Astrocyte (in vitro differentiated cells and primary cell): ENCODE data around the gene C2. TPM values are rescaled to one million over a fixed set of nuclear protein-coding genes. Genes with fewer than 3 reads are reported as not detected.

Source experiments
- DNase-seq: peaks from one replicate; pipeline ENCODE4 v3.0.0-alpha.2; 2010; ENCODE audit warnings: low read depth
- FAIRE-seq: peaks from 2 replicates; lab custom pipeline; 2011; peaks lifted over from hg19 to GRCh38; lab: Jason Lieb, UNC
- H2AFZ ChIP-seq: 2 replicates; pipeline ENCODE4 v1.6.0; 2012; ENCODE audit warnings: low read depth, low read length, inconsistent platforms
- H3K27ac ChIP-seq: 2 replicates; pipeline ENCODE4 v1.5.1; 2011; ENCODE audit warnings: low read depth, low read length, inconsistent platforms
- H3K27me3 ChIP-seq: 2 replicates; pipeline ENCODE4 v1.6.0; 2011; ENCODE audit warnings: low read length, inconsistent platforms; ENCODE audit not compliant: insufficient read depth
- H3K36me3 ChIP-seq: 2 replicates; pipeline ENCODE4 v1.5.1; 2011; ENCODE audit warnings: low read length, inconsistent platforms; ENCODE audit not compliant: insufficient read depth
- H3K4me1 ChIP-seq: 2 replicates; pipeline ENCODE4 v1.5.1; 2011; ENCODE audit warnings: low read length, inconsistent platforms; ENCODE audit not compliant: insufficient read depth
- H3K4me2 ChIP-seq: 2 replicates; pipeline ENCODE4 v1.6.0; 2012; ENCODE audit warnings: low read length, inconsistent platforms
- H3K4me3 ChIP-seq: 2 replicates; pipeline ENCODE4 v1.5.1; 2011; ENCODE audit warnings: low read depth, mild to moderate bottlenecking, low read length, inconsistent platforms; ENCODE audit not compliant: insufficient read depth
- H3K79me2 ChIP-seq: 2 replicates; pipeline ENCODE4 v1.6.0; 2012; ENCODE audit warnings: mild to moderate bottlenecking, low read length, inconsistent platforms; ENCODE audit not compliant: insufficient read depth
- H3K9ac ChIP-seq: 2 replicates; pipeline ENCODE4 v1.6.0; 2012; ENCODE audit warnings: mild to moderate bottlenecking, low read length, inconsistent platforms
- H3K9me3 ChIP-seq: 2 replicates; pipeline ENCODE4 v1.5.1; 2012; ENCODE audit warnings: low read depth, mild to moderate bottlenecking, low read length, inconsistent platforms; ENCODE audit not compliant: insufficient read depth
- H4K20me1 ChIP-seq: 2 replicates; pipeline ENCODE4 v1.6.0; 2012; ENCODE audit warnings: low read length, inconsistent platforms; ENCODE audit not compliant: insufficient read depth
- H3K27ac Mint-ChIP-seq: one replicate; pipeline ENCODE4 v1.8.0; 2021; ENCODE audit warnings: mild to moderate bottlenecking, mixed read lengths; ENCODE audit not compliant: unreplicated experiment
- H3K27me3 Mint-ChIP-seq: one replicate; pipeline ENCODE4 v1.8.0; 2021; ENCODE audit warnings: low read depth, mixed read lengths; ENCODE audit not compliant: unreplicated experiment
- H3K36me3 Mint-ChIP-seq: one replicate; pipeline ENCODE4 v1.8.0; 2021; ENCODE audit warnings: low read depth, mixed read lengths; ENCODE audit not compliant: unreplicated experiment
- H3K4me1 Mint-ChIP-seq: one replicate; pipeline ENCODE4 v1.8.0; 2021; ENCODE audit warnings: low read depth, mixed read lengths; ENCODE audit not compliant: unreplicated experiment
- H3K4me3 Mint-ChIP-seq: one replicate; pipeline ENCODE4 v1.8.0; 2021; ENCODE audit warnings: mild to moderate bottlenecking, moderate library complexity, mixed read lengths; ENCODE audit not compliant: unreplicated experiment
- H3K9me3 Mint-ChIP-seq: one replicate; pipeline ENCODE4 v1.8.0; 2021; ENCODE audit warnings: mild to moderate bottlenecking, mixed read lengths; ENCODE audit not compliant: unreplicated experiment
- EZH2 ChIP-seq: IDR thresholded peaks from 2 replicates; pipeline ENCODE4 v1.6.1; 2012; ENCODE audit warnings: mild to moderate bottlenecking, low read length, inconsistent platforms; ENCODE audit not compliant: insufficient read depth
- total RNA-seq: library from RNA; stranded (reverse); gene quantifications from 2 replicates; pipeline ENCODE4 v1.2.1, GENCODE V29; 2021
- TF ChIP-seq, protein P1 (sequence below): IDR thresholded peaks from 2 replicates; pipeline ENCODE4 v1.5.1; 2011; ENCODE audit warnings: low read depth, mild to moderate bottlenecking, inconsistent platforms, low read length, moderate library complexity; ENCODE audit not compliant: insufficient read depth

The C2 gene
- total RNA-seq, 1 donor from 2014 or later: 0.20 TPM

DNA sequence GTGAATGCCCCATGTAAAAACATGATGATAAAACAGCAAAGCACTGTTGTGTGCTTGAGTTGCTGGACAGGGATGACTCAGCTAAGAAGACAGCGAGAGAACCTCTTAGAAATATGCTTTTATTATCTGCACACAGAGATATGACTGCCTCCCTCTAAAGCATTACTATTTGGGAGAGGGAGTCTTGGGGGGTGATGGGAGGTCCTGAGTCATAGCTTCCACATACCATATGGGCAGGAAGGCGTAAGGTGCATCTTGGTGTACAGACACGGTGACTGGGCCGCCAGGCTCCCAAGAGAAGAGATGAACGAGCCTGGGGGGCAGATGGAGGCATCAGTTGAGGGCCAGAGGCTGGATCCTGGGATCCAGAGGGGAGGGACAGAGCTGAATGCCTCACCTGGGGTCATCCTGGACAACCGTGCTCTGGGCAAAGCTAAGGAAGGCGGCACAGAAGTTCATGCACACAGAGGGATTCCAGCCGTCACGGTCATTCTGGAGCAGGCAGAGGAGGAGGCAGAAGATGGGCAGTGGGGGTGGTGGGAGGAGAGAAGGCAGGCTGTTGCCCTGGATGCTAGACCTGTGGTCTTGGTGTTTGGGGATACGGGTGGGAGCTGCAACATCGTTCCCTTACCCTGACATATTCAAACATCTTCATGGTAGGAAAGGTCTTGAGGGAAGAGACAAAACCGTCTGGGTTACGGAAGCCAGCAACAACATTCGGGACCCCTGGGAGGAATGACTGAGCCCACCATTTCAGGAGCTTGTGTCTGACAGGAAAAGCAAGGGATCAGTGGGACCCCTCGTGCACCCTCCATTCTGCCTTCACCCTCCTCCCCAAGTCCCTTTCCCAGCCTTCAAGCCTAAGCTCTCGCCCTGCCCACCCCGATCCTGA, 42.4 kb downstream of the C2 start:
- Histone ChIP-seq H3K27ac (peak overlapping the region; percentile 92), H3K79me2 (peaks cover 49% of the 10 kb centered on the region), H2AFZ (no peak overlapping the region), H3K27me3 (no peaks in the 10 kb centered on the region), H3K9ac (peak overlapping the region; percentile 90), H3K9me3 (no peaks in the 10 kb centered on the region), H3K4me1 (peaks cover 35% of the 10 kb centered on the region), H4K20me1 (peaks cover 15% of the 10 kb centered on the region), H3K4me3 (no peak overlapping the region), H3K36me3 (peaks cover 15% of the 10 kb centered on the region), H3K4me2 (peak overlapping the region; percentile 99)
- H3K27me3 Mint-ChIP-seq: no peaks in the 10 kb centered on the region
- H3K27ac Mint-ChIP-seq: peak overlapping the region; percentile 55
- peaks cover 20% of the 10 kb centered on the region for H3K4me1 Mint-ChIP-seq
- no peaks in the 10 kb centered on the region for H3K9me3 Mint-ChIP-seq
- TF ChIP-seq, protein P1, sequence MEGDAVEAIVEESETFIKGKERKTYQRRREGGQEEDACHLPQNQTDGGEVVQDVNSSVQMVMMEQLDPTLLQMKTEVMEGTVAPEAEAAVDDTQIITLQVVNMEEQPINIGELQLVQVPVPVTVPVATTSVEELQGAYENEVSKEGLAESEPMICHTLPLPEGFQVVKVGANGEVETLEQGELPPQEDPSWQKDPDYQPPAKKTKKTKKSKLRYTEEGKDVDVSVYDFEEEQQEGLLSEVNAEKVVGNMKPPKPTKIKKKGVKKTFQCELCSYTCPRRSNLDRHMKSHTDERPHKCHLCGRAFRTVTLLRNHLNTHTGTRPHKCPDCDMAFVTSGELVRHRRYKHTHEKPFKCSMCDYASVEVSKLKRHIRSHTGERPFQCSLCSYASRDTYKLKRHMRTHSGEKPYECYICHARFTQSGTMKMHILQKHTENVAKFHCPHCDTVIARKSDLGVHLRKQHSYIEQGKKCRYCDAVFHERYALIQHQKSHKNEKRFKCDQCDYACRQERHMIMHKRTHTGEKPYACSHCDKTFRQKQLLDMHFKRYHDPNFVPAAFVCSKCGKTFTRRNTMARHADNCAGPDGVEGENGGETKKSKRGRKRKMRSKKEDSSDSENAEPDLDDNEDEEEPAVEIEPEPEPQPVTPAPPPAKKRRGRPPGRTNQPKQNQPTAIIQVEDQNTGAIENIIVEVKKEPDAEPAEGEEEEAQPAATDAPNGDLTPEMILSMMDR: no peak
- no peak for TF ChIP-seq EZH2
- peaks cover 20% of the 10 kb centered on the region for H3K36me3 Mint-ChIP-seq
- peak overlapping the region; percentile 28 for H3K4me3 Mint-ChIP-seq
- peak; percentile 66 for DNase-seq
- FAIRE-seq: no peak

DNA sequence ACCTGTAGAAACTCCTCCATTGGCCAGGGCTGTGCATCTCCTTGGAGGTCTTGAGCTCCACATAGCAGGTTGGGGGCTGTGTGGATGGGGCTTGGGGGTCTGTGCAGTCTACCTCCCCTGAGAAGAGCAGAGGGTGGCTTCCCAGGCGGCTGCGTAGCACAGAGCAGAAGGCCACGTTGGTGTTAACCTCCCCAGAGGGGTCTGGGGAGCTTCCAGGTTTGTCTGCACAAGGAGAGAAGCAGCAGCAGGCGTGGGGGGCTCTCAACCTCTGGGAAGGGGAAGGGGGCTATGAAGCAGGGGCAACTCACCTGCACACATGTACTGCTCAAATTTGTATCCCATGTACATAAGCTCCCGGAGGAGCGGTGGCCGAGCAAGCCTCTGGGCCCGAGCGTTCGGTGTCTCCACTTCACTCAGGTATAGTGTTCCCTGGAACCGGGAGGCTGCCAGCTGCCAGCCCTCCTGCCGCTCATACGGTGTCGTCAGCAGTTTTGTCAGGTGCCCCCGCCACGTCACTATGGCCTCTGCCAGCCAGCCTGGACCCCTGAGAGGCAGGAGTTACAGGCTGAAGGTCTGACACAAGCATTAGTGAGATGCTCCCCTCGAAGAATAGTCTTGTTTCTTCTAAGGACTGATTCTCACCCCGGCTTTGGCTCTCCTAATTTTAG, 43.2 kb downstream of the C2 start:
- no peak for DNase-seq
- Histone ChIP-seq H2AFZ (no peak overlapping the region), H3K27me3 (no peaks in the 10 kb centered on the region), H3K27ac (peak overlapping the region; percentile 92), H3K4me3 (peak overlapping the region; percentile 87), H3K36me3 (peaks cover 13% of the 10 kb centered on the region), H4K20me1 (peaks cover 15% of the 10 kb centered on the region), H3K4me1 (peaks cover 35% of the 10 kb centered on the region), H3K9me3 (no peaks in the 10 kb centered on the region), H3K9ac (peak overlapping the region; percentile 90), H3K4me2 (peak overlapping the region; percentile 99), H3K79me2 (peaks cover 49% of the 10 kb centered on the region)
- peak overlapping the region; percentile 93 for H3K4me3 Mint-ChIP-seq
- peaks cover 25% of the 10 kb centered on the region for H3K36me3 Mint-ChIP-seq
- no peak for FAIRE-seq
- TF ChIP-seq, protein P1: no peak
- no peak for TF ChIP-seq EZH2
- peaks cover 20% of the 10 kb centered on the region for H3K4me1 Mint-ChIP-seq
- H3K27ac Mint-ChIP-seq: no peak overlapping the region
- H3K9me3 Mint-ChIP-seq: no peaks in the 10 kb centered on the region
- H3K27me3 Mint-ChIP-seq: no peaks in the 10 kb centered on the region
